PC-9 (cell line): ENCODE data around the gene PHKG2. TPM values are rescaled to one million over a fixed set of nuclear protein-coding genes. Genes with fewer than 3 reads are reported as not detected.

Source experiments
- BruUV-seq: library from RNA; stranded (reverse); fragments of 400-500 nt; replicated peaks from 2 replicates; lab custom pipeline; 2021; lab: Mats Ljungman, UMichigan
- CTCF ChIA-PET: fragments of 300-600 bp; sonication (Branson Sonifier 250); formaldehyde crosslinking; loops from one replicate; lab custom pipeline; 2022; ENCODE audit warnings: antibody characterized with exemption; lab: Charles Lee
- POLR2A ChIA-PET: fragments of 300-600 bp; sonication (Branson Sonifier 250); formaldehyde crosslinking; loops from one replicate; lab custom pipeline; 2022; ENCODE audit warnings: antibody characterized with exemption; ENCODE audit not compliant: unreplicated experiment; lab: Charles Lee
- DNase-seq, 2 experiments: peaks; one replicate each; pipeline versions ENCODE4 v3.0.0 to v3.0.0-alpha.2; 2015 to 2022; ENCODE audit warnings: mixed read lengths in 1 of 2
- H2AFZ ChIP-seq: fragments of 200-600 bp; sonication (generic); 2 replicates; pipeline ENCODE4 v1.8.1; 2017; ENCODE audit warnings: antibody characterized with exemption
- H3F3A ChIP-seq: fragments of 200-600 bp; sonication (generic); 2 replicates; pipeline ENCODE4 v1.8.1; 2017; ENCODE audit warnings: antibody characterized with exemption, mild to moderate bottlenecking, low read depth; ENCODE audit not compliant: insufficient read depth
- H3K27ac ChIP-seq: fragments of 200-600 bp; sonication (generic); 2 replicates; pipeline ENCODE4 v1.6.1; 2016; ENCODE audit warnings: mixed run types
- H3K27me3 ChIP-seq: fragments of 200-600 bp; sonication (generic); 2 replicates; pipeline ENCODE4 v1.6.1; 2016; ENCODE audit warnings: low read depth, mixed run types; ENCODE audit not compliant: insufficient read depth
- H3K36me3 ChIP-seq: fragments of 200-600 bp; sonication (generic); 2 replicates; pipeline ENCODE4 v1.6.1; 2016; ENCODE audit warnings: low read depth, mixed run types
- H3K4me1 ChIP-seq: fragments of 200-600 bp; sonication (generic); replicated peaks from 2 replicates; pipeline ENCODE4 v1.6.1; 2016; ENCODE audit warnings: mixed run types; ENCODE audit not compliant: insufficient read depth
- H3K4me2 ChIP-seq: fragments of 200-600 bp; sonication (generic); 2 replicates; pipeline ENCODE4 v1.6.1; 2017; ENCODE audit warnings: mixed run types
- H3K4me3 ChIP-seq: fragments of 200-600 bp; sonication (generic); 2 replicates; pipeline ENCODE4 v1.6.1; 2016; ENCODE audit warnings: mixed run types
- H3K79me2 ChIP-seq: fragments of 200-600 bp; sonication (generic); 2 replicates; pipeline ENCODE4 v1.6.1; 2017; ENCODE audit warnings: low read depth, mixed run types
- H3K9me2 ChIP-seq: fragments of 200-600 bp; sonication (generic); 2 replicates; pipeline ENCODE4 v1.8.1; 2017; ENCODE audit warnings: mild to moderate bottlenecking; ENCODE audit not compliant: insufficient read depth
- H3K9me3 ChIP-seq: fragments of 200-600 bp; sonication (generic); 2 replicates; pipeline ENCODE4 v1.8.1; 2016; ENCODE audit warnings: low read depth; ENCODE audit not compliant: insufficient read depth
- H4K20me1 ChIP-seq: fragments of 200-600 bp; sonication (generic); 2 replicates; pipeline ENCODE4 v1.8.1; 2017; ENCODE audit not compliant: insufficient read depth
- EZH2 ChIP-seq: fragments of 200-600 bp; sonication (generic); IDR thresholded peaks from 2 replicates; pipeline ENCODE4 v1.8.0; 2017; ENCODE audit warnings: antibody characterized with exemption, low read depth
- intact Hi-C: fragments of 100-400 bp; cut with micrococcal nuclease; formaldehyde crosslinking; loops from one replicate; pipeline ENCODE4 v1.10.0; 2022; ENCODE audit not compliant: unreplicated experiment
- total RNA-seq: library from RNA; stranded (reverse); gene quantifications from 2 replicates; pipeline ENCODE4 v1.2.3, GENCODE V29; 2021
- TF ChIP-seq, protein P1 (sequence below): fragments of 200-600 bp; sonication (generic); conservative IDR thresholded peaks from 2 replicates; pipeline ENCODE4 v1.6.1; 2017; ENCODE audit warnings: mixed run types, antibody characterized with exemption, mild to moderate bottlenecking, moderate library complexity

PHKG2 gene
- total RNA-seq, 1 experiment from 2014 or later: 66.1 TPM

DNA sequence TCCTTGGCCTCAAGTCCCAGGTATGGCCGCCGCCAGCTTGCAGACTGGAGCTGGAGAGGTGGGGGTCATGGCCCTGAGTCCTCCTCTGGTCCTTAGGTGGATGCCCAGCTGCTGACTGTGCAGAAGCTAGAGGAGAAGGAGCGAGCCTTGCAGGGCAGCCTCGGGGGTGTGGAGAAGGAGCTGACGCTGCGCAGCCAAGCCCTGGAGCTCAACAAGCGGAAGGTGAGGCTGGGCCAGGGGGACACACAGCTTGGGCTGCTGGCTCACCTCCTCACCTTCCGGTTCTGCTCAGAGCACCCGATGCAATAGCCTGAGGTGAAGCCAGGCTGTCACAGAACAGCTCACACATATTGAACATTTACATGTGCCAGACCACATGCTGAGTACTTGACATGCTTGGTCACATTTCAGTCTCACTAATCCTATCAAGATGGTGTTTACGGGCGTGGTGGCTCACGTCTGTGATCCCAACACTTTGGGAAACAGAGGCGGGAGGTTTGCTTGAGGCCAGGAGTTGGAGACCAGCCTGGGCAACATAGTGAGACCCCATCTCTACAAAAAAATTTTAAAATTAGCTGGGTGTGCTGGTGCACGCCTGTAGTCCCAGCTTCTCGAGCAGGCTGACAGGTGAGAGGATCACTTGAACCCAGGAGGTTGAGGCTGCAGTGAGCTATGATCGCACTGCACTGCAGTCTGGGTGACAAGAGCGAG is 21.3 kb downstream of the PHKG2 start:
- peaks cover 26% of the 10 kb centered on the region; the same call in 1 of the 2 replicates for H3F3A ChIP-seq
- intact Hi-C loops: loop anchor here (10.0 kb wide), 1 partner anchor 215 kb away; the partner anchor contains the start of gene ZNF764
- H3K36me3 ChIP-seq: peaks cover 54% of the 10 kb centered on the region
- peaks cover 6% of the 10 kb centered on the region for H4K20me1 ChIP-seq
- H3K27ac ChIP-seq: no peak overlapping the region
- no peaks in the 10 kb centered on the region for H3K4me1 ChIP-seq
- BruUV-seq: no TSS peak
- TF ChIP-seq EZH2: no peak
- TF ChIP-seq, protein P1, sequence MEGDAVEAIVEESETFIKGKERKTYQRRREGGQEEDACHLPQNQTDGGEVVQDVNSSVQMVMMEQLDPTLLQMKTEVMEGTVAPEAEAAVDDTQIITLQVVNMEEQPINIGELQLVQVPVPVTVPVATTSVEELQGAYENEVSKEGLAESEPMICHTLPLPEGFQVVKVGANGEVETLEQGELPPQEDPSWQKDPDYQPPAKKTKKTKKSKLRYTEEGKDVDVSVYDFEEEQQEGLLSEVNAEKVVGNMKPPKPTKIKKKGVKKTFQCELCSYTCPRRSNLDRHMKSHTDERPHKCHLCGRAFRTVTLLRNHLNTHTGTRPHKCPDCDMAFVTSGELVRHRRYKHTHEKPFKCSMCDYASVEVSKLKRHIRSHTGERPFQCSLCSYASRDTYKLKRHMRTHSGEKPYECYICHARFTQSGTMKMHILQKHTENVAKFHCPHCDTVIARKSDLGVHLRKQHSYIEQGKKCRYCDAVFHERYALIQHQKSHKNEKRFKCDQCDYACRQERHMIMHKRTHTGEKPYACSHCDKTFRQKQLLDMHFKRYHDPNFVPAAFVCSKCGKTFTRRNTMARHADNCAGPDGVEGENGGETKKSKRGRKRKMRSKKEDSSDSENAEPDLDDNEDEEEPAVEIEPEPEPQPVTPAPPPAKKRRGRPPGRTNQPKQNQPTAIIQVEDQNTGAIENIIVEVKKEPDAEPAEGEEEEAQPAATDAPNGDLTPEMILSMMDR: no peak
- H3K79me2 ChIP-seq: peaks cover 2% of the 10 kb centered on the region; the same call in 1 of the 2 replicates
- H3K4me2 ChIP-seq: no peak overlapping the region
- no peaks in the 10 kb centered on the region for H3K9me2 ChIP-seq
- no peak overlapping the region for H3K4me3 ChIP-seq
- CTCF ChIA-PET: no interaction called here
- no peak for DNase-seq
- no peaks in the 10 kb centered on the region for H3K27me3 ChIP-seq
- no peak overlapping the region for H2AFZ ChIP-seq
- no peaks in the 10 kb centered on the region for H3K9me3 ChIP-seq
- POLR2A ChIA-PET: no interaction called here

DNA sequence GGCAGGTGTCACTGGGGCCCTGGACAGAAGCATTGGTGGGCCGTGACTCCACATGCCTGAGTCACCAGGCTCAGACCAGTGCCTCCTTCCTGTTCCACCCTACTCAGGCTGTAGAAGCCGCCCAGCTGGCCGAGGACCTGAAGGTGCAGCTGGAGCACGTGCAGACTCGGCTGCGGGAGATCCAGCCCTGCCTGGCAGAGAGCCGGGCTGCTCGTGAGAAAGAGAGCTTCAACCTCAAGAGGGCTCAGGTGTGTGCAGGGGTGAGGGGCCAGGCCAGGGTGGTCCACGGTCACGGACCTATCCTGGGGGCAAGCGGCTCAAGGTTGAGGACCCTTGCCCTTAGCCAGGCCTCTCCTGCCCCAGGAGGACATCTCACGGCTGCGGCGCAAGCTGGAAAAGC is 23.5 kb downstream of the PHKG2 start:
- BruUV-seq: no TSS peak
- H3K9me2 ChIP-seq: no peaks in the 10 kb centered on the region
- CTCF ChIA-PET: no interaction called here
- peaks cover 5% of the 10 kb centered on the region; the same call in 1 of the 2 replicates for H3K4me1 ChIP-seq
- no peak overlapping the region for H3K4me2 ChIP-seq
- H2AFZ ChIP-seq: no peak overlapping the region
- POLR2A ChIA-PET: no interaction called here
- no peaks in the 10 kb centered on the region for H3K27me3 ChIP-seq
- H4K20me1 ChIP-seq: 0 out of 2 replicates have a peak, but pooled peaks cover 3% of the 10 kb centered on the region
- TF ChIP-seq, protein P1: no peak
- no peak for TF ChIP-seq EZH2
- no peak overlapping the region for H3K27ac ChIP-seq
- H3K9me3 ChIP-seq: no peaks in the 10 kb centered on the region
- H3K79me2 ChIP-seq: peaks cover 3% of the 10 kb centered on the region
- intact Hi-C loops: no loop called here
- DNase-seq: peak in 1 of 2 experiments; percentile 36
- H3K36me3 ChIP-seq: peaks cover 34% of the 10 kb centered on the region
- H3K4me3 ChIP-seq: no peak overlapping the region
- peaks cover 37% of the 10 kb centered on the region; the same call in 1 of the 2 replicates for H3F3A ChIP-seq

- Histone ChIP-seq H3K9me2 (no peaks in the 10 kb centered on the region), H4K20me1 (0 out of 2 replicates have a peak, but pooled peaks cover 3% of the 10 kb centered on the region), H2AFZ (no peak overlapping the region), H3K36me3 (peaks cover 22% of the 10 kb centered on the region), H3K27me3 (no peaks in the 10 kb centered on the region), H3K27ac (no peak overlapping the region), H3K79me2 (peaks cover 3% of the 10 kb centered on the region), H3K4me1 (peaks cover 8% of the 10 kb centered on the region; the same call in 1 of the 2 replicates), H3K9me3 (no peaks in the 10 kb centered on the region), H3K4me3 (no peak overlapping the region), H3F3A (peaks cover 44% of the 10 kb centered on the region; the same call in 1 of the 2 replicates), H3K4me2 (no peak overlapping the region)
- BruUV-seq: no TSS peak
- DNase-seq: no peak
- POLR2A ChIA-PET: interaction anchor here (0.6 kb wide), 1 partner anchor 33 kb away, joined by 3 read pairs; a partner anchor contains a TSS
- CTCF ChIA-PET: no interaction called here
- TF ChIP-seq, protein P1: no peak
- TF ChIP-seq EZH2: no peak
- intact Hi-C loops: no loop called here
These were observed 25.6 kb downstream of the PHKG2 start for GRCh38 chr16:30773826-30774225.
